ENCODE data around the gene S100A2. TPM values are rescaled to one million over a fixed set of nuclear protein-coding genes. Genes with fewer than 3 reads are reported as not detected.
"Not testable (repeated sequence)": the region's sequence is repeated elsewhere in the genome, so short reads cannot be mapped to it uniquely, and the experiment has no call there.

The S100A2 gene
- total and polyA plus RNA-seq, 4 donors = 1.1 to 261 (median 54.8) TPM

- Histone ChIP-seq H3K4me3 (no peak overlapping the region), H3K9ac (ENCODE audit: insufficient read depth in 1 of 2, low read length in 2 of 2) (no peak overlapping the region), H3K27ac (ENCODE audit: low read depth in 1 of 2, low read length in 1 of 2) (no peak overlapping the region), H3K36me3 (ENCODE audit: control insufficient read depth in 4 of 4, insufficient read depth in 4 of 4, low read length in 4 of 4) (no peaks in the 10 kb centered on the region), H3K9me3 (ENCODE audit: control insufficient read depth in 4 of 4, insufficient read depth in 3 of 4, low read length in 3 of 4) (no peaks in the 10 kb centered on the region), H3K27me3 (ENCODE audit: control insufficient read depth in 3 of 3, insufficient read depth in 3 of 3, low read length in 2 of 3) (no peaks in the 10 kb centered on the region), H3K4me1 (ENCODE audit: control insufficient read depth in 5 of 5, insufficient read depth in 5 of 5, low read length in 5 of 5) (peaks cover 0 to 2% (median 0%) of the 10 kb centered on the region in 5 donors)
- ATAC-seq (ENCODE audit: insufficient read depth, low FRiP score) (no peak), DNase-seq (no peak)
- no peak for TF ChIP-seq CTCF (IDR thresholded peaks at IDR 0.05; ENCODE audit: control extremely low read depth, extremely low read depth)
- 88 to 92% methylated on average over 3 of the region's 3 CpGs for WGBS, 2 donors
These were observed 13.3 kb upstream of the S100A2 start for GRCh38 chr1:153578936-153579335.

- no peak for ATAC-seq (ENCODE audit: insufficient read depth, low FRiP score)
These were observed 12.8 kb upstream of the S100A2 start for GRCh38 chr1:153578490-153578889.

GRCh38 chr1:153577624-153578051 is 12.0 kb upstream of the S100A2 start:
- no peak overlapping the region for H3K4me3 ChIP-seq
- peaks cover 0 to 2% (median 0%) of the 10 kb centered on the region in 5 donors for H3K4me1 ChIP-seq (ENCODE audit: control insufficient read depth in 5 of 5, insufficient read depth in 5 of 5, low read length in 5 of 5)
- WGBS, 2 donors = 58 to 78% methylated on average over 9 of the region's 9 CpGs
- no peak overlapping the region for H3K9ac ChIP-seq (ENCODE audit: insufficient read depth in 1 of 2, low read length in 2 of 2)
- no peak for DNase-seq
- H3K9me3 ChIP-seq (ENCODE audit: control insufficient read depth in 4 of 4, insufficient read depth in 3 of 4, low read length in 3 of 4) = no peaks in the 10 kb centered on the region
- no peaks in the 10 kb centered on the region for H3K36me3 ChIP-seq (ENCODE audit: control insufficient read depth in 4 of 4, insufficient read depth in 4 of 4, low read length in 4 of 4)
- no peaks in the 10 kb centered on the region for H3K27me3 ChIP-seq (ENCODE audit: control insufficient read depth in 3 of 3, insufficient read depth in 3 of 3, low read length in 2 of 3)
- H3K27ac ChIP-seq (ENCODE audit: low read depth in 1 of 2, low read length in 1 of 2) = no peak overlapping the region
- TF ChIP-seq CTCF (IDR thresholded peaks at IDR 0.05; ENCODE audit: control extremely low read depth, extremely low read depth) = no peak
- ATAC-seq (ENCODE audit: insufficient read depth, low FRiP score) = no peak

More at GRCh38 chr1:153578490-153578889, 12.8 kb upstream of the S100A2 start:
- DNase-seq = no peak
- H3K4me3 ChIP-seq = no peak overlapping the region
- no peak for TF ChIP-seq CTCF (IDR thresholded peaks at IDR 0.05; ENCODE audit: control extremely low read depth, extremely low read depth)
- peaks cover 0 to 2% (median 0%) of the 10 kb centered on the region in 5 donors for H3K4me1 ChIP-seq (ENCODE audit: control insufficient read depth in 5 of 5, insufficient read depth in 5 of 5, low read length in 5 of 5)
- H3K27me3 ChIP-seq (ENCODE audit: control insufficient read depth in 3 of 3, insufficient read depth in 3 of 3, low read length in 2 of 3) = no peaks in the 10 kb centered on the region
- H3K9ac ChIP-seq (ENCODE audit: insufficient read depth in 1 of 2, low read length in 2 of 2) = no peak overlapping the region
- no peaks in the 10 kb centered on the region for H3K9me3 ChIP-seq (ENCODE audit: control insufficient read depth in 4 of 4, insufficient read depth in 3 of 4, low read length in 3 of 4)
- no peak overlapping the region for H3K27ac ChIP-seq (ENCODE audit: low read depth in 1 of 2, low read length in 1 of 2)
- no peaks in the 10 kb centered on the region for H3K36me3 ChIP-seq (ENCODE audit: control insufficient read depth in 4 of 4, insufficient read depth in 4 of 4, low read length in 4 of 4)

- no peak overlapping the region for H3K27ac ChIP-seq (ENCODE audit: low read depth in 1 of 2, low read length in 1 of 2)
- H3K4me3 ChIP-seq = no peak overlapping the region
- H3K27me3 ChIP-seq (ENCODE audit: control insufficient read depth in 3 of 3, insufficient read depth in 3 of 3, low read length in 2 of 3) = no peaks in the 10 kb centered on the region
- 50 to 65% methylated on average over 4 of the region's 4 CpGs for WGBS, 2 donors
- no peak for ATAC-seq (ENCODE audit: insufficient read depth, low FRiP score)
- peaks cover 0 to 2% (median 0%) of the 10 kb centered on the region in 5 donors for H3K4me1 ChIP-seq (ENCODE audit: control insufficient read depth in 5 of 5, insufficient read depth in 5 of 5, low read length in 5 of 5)
- no peak overlapping the region for H3K9ac ChIP-seq (ENCODE audit: insufficient read depth in 1 of 2, low read length in 2 of 2)
- no peak for TF ChIP-seq CTCF (IDR thresholded peaks at IDR 0.05; ENCODE audit: control extremely low read depth, extremely low read depth)
- H3K9me3 ChIP-seq (ENCODE audit: control insufficient read depth in 4 of 4, insufficient read depth in 3 of 4, low read length in 3 of 4) = no peaks in the 10 kb centered on the region
- H3K36me3 ChIP-seq (ENCODE audit: control insufficient read depth in 4 of 4, insufficient read depth in 4 of 4, low read length in 4 of 4) = no peaks in the 10 kb centered on the region
- no peak for DNase-seq
These were observed 11.5 kb upstream of the S100A2 start for GRCh38 chr1:153577138-153577537.

- ATAC-seq (ENCODE audit: insufficient read depth, low FRiP score); H3K9me3 ChIP-seq (ENCODE audit: control insufficient read depth in 4 of 4, insufficient read depth in 3 of 4, low read length in 3 of 4); H3K36me3 ChIP-seq (ENCODE audit: control insufficient read depth in 4 of 4, insufficient read depth in 4 of 4, low read length in 4 of 4); H3K9ac ChIP-seq (ENCODE audit: insufficient read depth in 1 of 2, low read length in 2 of 2); H3K4me3 ChIP-seq; H3K27ac ChIP-seq (ENCODE audit: low read depth in 1 of 2, low read length in 1 of 2); H3K4me1 ChIP-seq (ENCODE audit: control insufficient read depth in 5 of 5, insufficient read depth in 5 of 5, low read length in 5 of 5); DNase-seq; H3K27me3 ChIP-seq (ENCODE audit: control insufficient read depth in 3 of 3, insufficient read depth in 3 of 3, low read length in 2 of 3): not testable (repeated sequence)
- 80 to 91% methylated on average over 10 of the region's 10 CpGs for WGBS, 2 donors
These were observed 9.9 kb upstream of the S100A2 start for GRCh38 chr1:153575497-153575896.
